ENCODE results near the gene DNAJB14.

GRCh38 chr4:99979872-99980271 is 33.5 kb upstream of the DNAJB14 start:
- TF ChIP-seq HMGXB4 (CRISPR knock-in tag; IDR thresholded peaks at IDR 0.05) (no peak), CTCF (IDR thresholded peaks at IDR 0.05) (no peak), MAX (CRISPR knock-in tag; IDR thresholded peaks at IDR 0.05) (no peak), TCF7 (CRISPR knock-in tag; IDR thresholded peaks at IDR 0.05; ENCODE audit: low read depth) (no peak), ZNF121 (CRISPR knock-in tag; IDR thresholded peaks at IDR 0.05) (no peak), SMAD3 (CRISPR knock-in tag; IDR thresholded peaks at IDR 0.05; ENCODE audit: borderline replicate concordance) (no peak), EMX1 (CRISPR knock-in tag; IDR thresholded peaks at IDR 0.05) (no peak), FOXP4 (CRISPR knock-in tag; IDR thresholded peaks at IDR 0.05) (no peak), ZBTB43 (CRISPR knock-in tag; IDR thresholded peaks at IDR 0.05) (no peak), ATF3 (CRISPR knock-in tag; conservative IDR thresholded peaks at IDR 0.05) (no peak)

Measured in WTC11 (cell line).